Stimulated activated naive CD8-positive, alpha-beta T cell treated with anti-CD3 and anti-CD28 coated beads, Interleukin-15, Interleukin-2, amounts not matched to agents 100 ng/mL and 50 ng/mL, for 24 hours (primary cell): ENCODE data around the gene CDYL2.

Source experiments
- H3K27ac Mint-ChIP-seq: one replicate; pipeline ENCODE4 v1.8.0; 2021; ENCODE audit warnings: mild to moderate bottlenecking, mixed read lengths
- H3K27me3 Mint-ChIP-seq: one replicate; pipeline ENCODE4 v1.8.0; 2021; ENCODE audit warnings: mixed read lengths
- H3K36me3 Mint-ChIP-seq: one replicate; pipeline ENCODE4 v1.8.0; 2021; ENCODE audit warnings: low read depth, mixed read lengths
- H3K4me1 Mint-ChIP-seq: one replicate; pipeline ENCODE4 v1.8.0; 2021; ENCODE audit warnings: low read depth, mixed read lengths
- H3K4me3 Mint-ChIP-seq: one replicate; pipeline ENCODE4 v1.8.0; 2021; ENCODE audit warnings: mild to moderate bottlenecking, mixed read lengths
- H3K9me3 Mint-ChIP-seq: one replicate; pipeline ENCODE4 v1.8.0; 2021; ENCODE audit warnings: mixed read lengths

CDYL2 gene

DNA sequence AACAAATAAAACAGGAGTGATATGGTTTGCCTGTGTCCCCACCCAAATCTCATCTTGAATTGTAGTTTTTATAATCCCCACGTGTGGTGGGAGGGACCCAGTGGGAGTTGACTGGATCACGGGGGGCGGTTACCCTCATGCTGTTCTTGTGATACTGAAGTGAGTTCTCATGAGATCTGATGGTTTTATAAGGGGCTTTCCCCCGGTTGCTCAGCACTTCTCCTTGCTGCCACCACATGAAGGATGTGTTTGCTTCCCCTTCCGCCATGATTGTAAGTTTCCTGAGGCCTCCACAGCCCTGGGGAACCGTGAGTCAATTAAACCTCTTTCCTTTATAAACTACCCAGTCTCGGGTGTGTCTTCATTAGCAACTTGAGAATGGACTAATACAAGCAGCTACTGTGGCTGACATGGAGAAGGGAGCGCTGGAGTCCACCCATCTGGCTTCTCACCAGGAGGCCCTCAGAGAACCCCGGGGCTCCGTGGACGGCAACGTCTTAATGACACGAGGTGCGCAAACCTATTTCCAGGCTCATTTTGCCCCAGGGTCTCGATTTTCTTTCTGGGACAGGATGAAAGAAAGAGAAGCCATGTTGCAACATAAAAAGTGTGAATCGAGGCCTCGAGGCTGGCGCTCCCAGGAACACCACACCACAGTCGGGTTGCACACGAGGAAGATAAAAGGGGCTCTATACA is 134.1 kb downstream of the CDYL2 start:
- peaks cover 8% of the 10 kb centered on the region for H3K9me3 Mint-ChIP-seq
- no peak overlapping the region for H3K4me3 Mint-ChIP-seq
- H3K27me3 Mint-ChIP-seq, result no peaks in the 10 kb centered on the region
- H3K4me1 Mint-ChIP-seq, result peaks cover 25% of the 10 kb centered on the region
- H3K36me3 Mint-ChIP-seq, result peaks cover 10% of the 10 kb centered on the region
- peak overlapping the region; percentile 77 for H3K27ac Mint-ChIP-seq

DNA sequence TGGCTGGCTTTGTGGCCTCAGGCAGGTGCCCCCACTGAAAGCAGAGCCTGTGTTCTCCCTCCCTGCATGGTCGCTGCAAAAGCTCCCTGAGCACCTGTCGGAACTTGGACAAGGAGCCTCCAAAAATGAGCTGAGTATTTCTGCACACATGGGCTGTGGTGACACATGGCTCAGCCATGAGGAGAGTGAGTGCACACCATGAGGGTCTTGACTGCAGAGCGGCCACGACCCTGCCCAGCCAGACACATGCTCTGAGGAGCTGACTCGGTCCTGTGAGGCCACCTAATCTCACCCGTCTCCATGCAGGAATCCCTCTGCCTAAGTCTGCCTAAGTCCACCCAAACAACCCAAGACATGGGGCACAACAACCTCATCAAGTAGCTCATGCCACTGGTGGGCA is 134.7 kb downstream of the CDYL2 start:
- Mint-ChIP-seq H3K4me3 (no peak overlapping the region), H3K4me1 (peaks cover 25% of the 10 kb centered on the region)

GRCh38 chr16:80667925-80668324 is 136.5 kb downstream of the CDYL2 start:
- Mint-ChIP-seq H3K36me3 (peaks cover 5% of the 10 kb centered on the region), H3K9me3 (peaks cover 5% of the 10 kb centered on the region), H3K27me3 (no peaks in the 10 kb centered on the region), H3K4me1 (peaks cover 25% of the 10 kb centered on the region), H3K27ac (no peak overlapping the region), H3K4me3 (no peak overlapping the region)

More for the DNA sequence above, 134.7 kb downstream of the CDYL2 start:
- Mint-ChIP-seq H3K27ac (peak overlapping the region; percentile 77), H3K36me3 (peaks cover 10% of the 10 kb centered on the region), H3K27me3 (no peaks in the 10 kb centered on the region), H3K9me3 (peaks cover 8% of the 10 kb centered on the region)

- Mint-ChIP-seq H3K4me3 (no peak overlapping the region), H3K9me3 (peaks cover 5% of the 10 kb centered on the region), H3K4me1 (peaks cover 25% of the 10 kb centered on the region), H3K27me3 (no peaks in the 10 kb centered on the region), H3K27ac (no peak overlapping the region), H3K36me3 (peaks cover 7% of the 10 kb centered on the region)
Measured at GRCh38 chr16:80667251-80667560, 137.2 kb downstream of the CDYL2 start.

GRCh38 chr16:80666378-80667250 is 137.8 kb downstream of the CDYL2 start:
- Mint-ChIP-seq H3K27ac (no peak overlapping the region), H3K9me3 (peaks cover 9% of the 10 kb centered on the region), H3K27me3 (no peaks in the 10 kb centered on the region)

GRCh38 chr16:80665356-80665755 is 139.0 kb downstream of the CDYL2 start:
- Mint-ChIP-seq H3K27ac (no peak overlapping the region), H3K4me1 (peaks cover 13% of the 10 kb centered on the region), H3K27me3 (no peaks in the 10 kb centered on the region), H3K4me3 (no peak overlapping the region), H3K9me3 (peaks cover 15% of the 10 kb centered on the region), H3K36me3 (peaks cover 11% of the 10 kb centered on the region)

More at GRCh38 chr16:80666378-80667250, 137.8 kb downstream of the CDYL2 start:
- Mint-ChIP-seq H3K4me3 (no peak overlapping the region), H3K36me3 (peaks cover 11% of the 10 kb centered on the region), H3K4me1 (peaks cover 23% of the 10 kb centered on the region)

- no peak overlapping the region for H3K27ac Mint-ChIP-seq
- H3K27me3 Mint-ChIP-seq, result no peaks in the 10 kb centered on the region
- H3K9me3 Mint-ChIP-seq, result peaks cover 17% of the 10 kb centered on the region
- no peak overlapping the region for H3K4me3 Mint-ChIP-seq
- peaks cover 7% of the 10 kb centered on the region for H3K4me1 Mint-ChIP-seq
- H3K36me3 Mint-ChIP-seq, result peaks cover 7% of the 10 kb centered on the region
Measured at GRCh38 chr16:80664786-80665185, 139.6 kb downstream of the CDYL2 start.

- Mint-ChIP-seq H3K9me3 (peaks cover 17% of the 10 kb centered on the region), H3K27me3 (no peaks in the 10 kb centered on the region), H3K4me3 (no peak overlapping the region), H3K36me3 (peaks cover 6% of the 10 kb centered on the region), H3K4me1 (peaks cover 4% of the 10 kb centered on the region), H3K27ac (no peak overlapping the region)
Measured at GRCh38 chr16:80664226-80664625, 140.2 kb downstream of the CDYL2 start.

GRCh38 chr16:80663078-80663477 is 141.3 kb downstream of the CDYL2 start:
- Mint-ChIP-seq H3K4me3 (no peak overlapping the region), H3K36me3 (peaks cover 11% of the 10 kb centered on the region), H3K27me3 (no peaks in the 10 kb centered on the region), H3K4me1 (no peaks in the 10 kb centered on the region), H3K9me3 (peaks cover 21% of the 10 kb centered on the region), H3K27ac (no peak overlapping the region)

DNA sequence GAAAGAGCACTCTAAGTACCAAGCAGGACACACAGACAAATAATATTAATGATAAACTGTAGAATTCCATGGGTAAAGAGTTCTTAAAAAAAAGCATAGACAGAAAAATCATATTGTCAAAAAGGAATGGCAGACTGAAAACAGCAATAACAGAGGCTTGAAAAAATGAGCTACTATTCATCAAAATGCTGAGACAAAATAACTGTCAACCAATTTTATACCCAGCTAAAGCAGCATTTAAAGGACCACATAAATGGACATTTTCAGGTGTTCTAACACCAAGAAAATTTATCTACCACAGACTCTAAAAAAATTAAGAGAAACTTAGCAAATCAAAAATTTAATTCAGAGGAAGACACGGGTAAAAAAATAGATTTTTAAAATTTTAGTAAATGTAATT is 144.5 kb downstream of the CDYL2 start:
- no peaks in the 10 kb centered on the region for H3K27me3 Mint-ChIP-seq

DNA sequence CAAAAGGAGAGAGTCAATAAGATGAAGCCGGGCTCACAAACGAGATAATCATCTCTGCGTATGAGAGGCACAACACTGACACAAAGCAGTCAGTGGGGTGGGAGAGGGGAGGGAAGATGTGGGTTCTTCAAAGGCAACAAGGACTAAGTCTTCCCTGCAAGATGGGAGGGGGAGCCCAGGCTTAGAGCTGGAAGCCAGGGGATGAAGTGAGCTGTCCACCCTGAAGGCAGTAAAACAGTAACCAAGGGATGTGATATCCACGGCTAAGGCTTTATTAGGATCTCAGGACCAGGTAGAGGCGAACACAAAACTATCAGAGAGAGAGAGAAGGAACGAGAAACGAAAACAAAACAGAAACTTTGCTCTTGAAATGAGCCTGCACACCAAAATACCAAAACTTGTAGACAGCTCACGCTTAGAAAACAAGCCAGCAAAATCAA is 147.7 kb downstream of the CDYL2 start:
- H3K36me3 Mint-ChIP-seq, result peaks cover 4% of the 10 kb centered on the region
- peaks cover 18% of the 10 kb centered on the region for H3K9me3 Mint-ChIP-seq
- H3K4me3 Mint-ChIP-seq, result peak overlapping the region; percentile 78
- H3K4me1 Mint-ChIP-seq, result peaks cover 18% of the 10 kb centered on the region
- H3K27me3 Mint-ChIP-seq, result no peaks in the 10 kb centered on the region
- H3K27ac Mint-ChIP-seq, result peak overlapping the region; percentile 77

More for the DNA sequence above, 144.5 kb downstream of the CDYL2 start:
- no peak overlapping the region for H3K4me3 Mint-ChIP-seq
- H3K4me1 Mint-ChIP-seq, result peaks cover 18% of the 10 kb centered on the region
- no peak overlapping the region for H3K27ac Mint-ChIP-seq
- peaks cover 11% of the 10 kb centered on the region for H3K36me3 Mint-ChIP-seq
- H3K9me3 Mint-ChIP-seq, result peaks cover 21% of the 10 kb centered on the region

- H3K4me3 Mint-ChIP-seq, result peak overlapping the region; percentile 78
- peaks cover 17% of the 10 kb centered on the region for H3K9me3 Mint-ChIP-seq
- peak overlapping the region; percentile 77 for H3K27ac Mint-ChIP-seq
- no peaks in the 10 kb centered on the region for H3K27me3 Mint-ChIP-seq
- H3K36me3 Mint-ChIP-seq, result peaks cover 4% of the 10 kb centered on the region
- peaks cover 18% of the 10 kb centered on the region for H3K4me1 Mint-ChIP-seq
Measured at GRCh38 chr16:80656161-80656560, 148.2 kb downstream of the CDYL2 start.

DNA sequence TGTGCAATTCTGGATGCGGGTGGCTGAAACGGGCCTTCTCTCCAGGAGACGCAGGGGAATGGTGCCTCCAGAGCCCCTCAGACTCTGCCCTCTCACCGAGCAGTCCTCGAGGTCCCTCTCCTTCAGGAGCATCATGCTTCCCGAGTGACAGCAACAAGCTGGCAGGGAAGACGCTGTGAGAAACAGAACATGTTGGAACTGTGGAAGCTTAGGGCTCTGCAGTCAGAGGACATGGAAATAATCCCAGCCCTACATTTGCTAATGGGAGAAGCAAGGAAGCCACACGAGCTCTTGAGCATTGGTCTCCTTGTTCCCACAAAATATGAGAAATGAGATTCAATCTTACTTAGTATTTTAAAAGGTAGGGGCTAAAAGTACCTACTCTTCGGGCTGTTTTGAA is 148.6 kb downstream of the CDYL2 start:
- Mint-ChIP-seq H3K27ac (no peak overlapping the region), H3K27me3 (no peaks in the 10 kb centered on the region), H3K4me3 (no peak overlapping the region), H3K4me1 (peaks cover 18% of the 10 kb centered on the region), H3K9me3 (peaks cover 14% of the 10 kb centered on the region), H3K36me3 (peaks cover 4% of the 10 kb centered on the region)

DNA sequence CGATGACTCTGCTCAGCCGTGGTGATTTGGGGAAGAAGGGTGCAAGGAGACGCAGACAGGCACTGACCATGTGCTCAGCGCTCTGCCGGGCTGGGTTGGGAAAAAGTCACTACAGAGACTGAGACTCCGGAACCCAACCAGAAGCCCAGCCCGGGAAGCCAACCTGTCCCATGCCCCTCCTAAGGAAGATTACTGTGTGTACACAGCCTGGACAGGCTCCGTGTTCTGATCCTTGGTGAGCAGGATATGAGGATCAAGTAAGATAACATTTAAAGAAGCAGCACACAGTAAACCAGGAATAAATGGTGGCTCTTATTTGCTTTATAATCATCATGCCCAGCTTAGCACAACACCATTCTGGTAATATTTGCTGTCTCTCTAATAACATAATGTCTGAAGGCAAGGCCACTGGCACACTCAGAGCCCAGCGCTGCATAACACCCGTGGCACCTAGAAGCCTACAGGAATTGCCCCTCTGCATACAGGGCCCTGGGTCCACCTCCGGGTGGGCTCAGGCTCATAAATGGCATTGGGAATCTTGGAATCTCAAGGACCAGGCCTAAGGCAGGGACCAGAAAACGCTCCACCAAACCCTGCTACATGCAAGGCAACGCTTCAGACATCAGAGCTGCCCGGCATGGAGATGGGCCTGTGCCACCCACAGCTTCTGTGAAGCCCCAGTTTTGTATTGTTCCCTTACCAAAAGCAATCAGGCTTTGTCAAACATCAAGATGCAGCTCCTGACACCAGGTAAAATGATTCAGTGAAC is 150.1 kb downstream of the CDYL2 start:
- Mint-ChIP-seq H3K36me3 (peaks cover 4% of the 10 kb centered on the region), H3K4me1 (peaks cover 31% of the 10 kb centered on the region), H3K4me3 (no peak overlapping the region), H3K9me3 (peaks cover 4% of the 10 kb centered on the region), H3K27ac (peak overlapping the region; percentile 17), H3K27me3 (no peaks in the 10 kb centered on the region)

DNA sequence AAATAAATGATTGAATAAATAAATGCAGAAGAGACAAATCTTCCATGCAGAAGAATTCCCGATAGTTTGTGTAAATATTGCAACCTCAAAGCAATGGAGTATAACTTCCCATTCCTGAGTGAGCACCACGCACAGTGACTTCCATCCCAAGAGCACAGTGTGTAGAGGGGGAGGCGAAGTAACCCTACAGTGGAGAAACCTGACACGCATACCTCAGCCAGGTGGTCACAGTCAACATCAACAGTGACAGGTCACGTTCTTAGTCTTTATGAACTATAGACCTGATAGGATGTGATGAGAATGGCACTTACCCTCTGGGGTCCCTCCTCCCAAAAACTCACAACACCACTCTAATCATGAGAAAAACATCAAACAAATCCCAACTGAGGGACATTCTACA is 152.0 kb downstream of the CDYL2 start:
- H3K27me3 Mint-ChIP-seq, result no peaks in the 10 kb centered on the region
- no peak overlapping the region for H3K4me3 Mint-ChIP-seq
- H3K36me3 Mint-ChIP-seq, result no peaks in the 10 kb centered on the region
- no peak overlapping the region for H3K27ac Mint-ChIP-seq
- peaks cover 4% of the 10 kb centered on the region for H3K9me3 Mint-ChIP-seq
- peaks cover 29% of the 10 kb centered on the region for H3K4me1 Mint-ChIP-seq
